Fibroblast of lung (primary cell): ENCODE measurements around the gene DGAT2. TPM values are rescaled to one million over a fixed set of nuclear protein-coding genes. Genes with fewer than 3 reads are reported as not detected.

ENCODE experiments used
- DNase-seq, 2 donors: peaks; one replicate each; pipeline versions ENCODE4 v3.0.0 to v3.0.0-alpha.2; 2010; ENCODE audit warnings: low read depth in 2 of 2
- H2AFZ ChIP-seq: 2 replicates; pipeline ENCODE4 v1.5.1; 2012; ENCODE audit warnings: low read length, control low read depth, inconsistent platforms
- H3K27ac ChIP-seq: 2 replicates; pipeline ENCODE4 v1.5.1; 2011; ENCODE audit warnings: low read length, control low read depth; ENCODE audit not compliant: insufficient read depth
- H3K27me3 ChIP-seq: 2 replicates; pipeline ENCODE4 v1.5.1; 2011; ENCODE audit warnings: mild to moderate bottlenecking, low read length; ENCODE audit not compliant: control insufficient read depth, insufficient read depth
- H3K36me3 ChIP-seq: 2 replicates; pipeline ENCODE4 v1.5.1; 2011; ENCODE audit warnings: low read length; ENCODE audit not compliant: control insufficient read depth, insufficient read depth
- H3K4me1 ChIP-seq: 2 replicates; pipeline ENCODE4 v1.5.1; 2011; ENCODE audit warnings: low read length; ENCODE audit not compliant: control insufficient read depth, insufficient read depth; ENCODE audit errors: extremely low read depth
- H3K4me2 ChIP-seq: 2 replicates; pipeline ENCODE4 v1.5.1; 2011; ENCODE audit warnings: low read length, control low read depth; ENCODE audit not compliant: insufficient read depth; ENCODE audit errors: extremely low read depth
- H3K4me3 ChIP-seq, 4 experiments: fragments of 200-600 bp in 1 of 4; sonication (generic) in 1 of 4; replicated peaks in 1 of 4; 2 replicates each; pipeline ENCODE4 v1.5.1; 2011 to 2016; ENCODE audit warnings: low read length in 4 of 4, low read depth in 3 of 4, mild to moderate bottlenecking in 3 of 4, control low read depth in 2 of 4, inconsistent platforms in 1 of 4, mixed read lengths in 1 of 4; ENCODE audit not compliant: insufficient read depth in 1 of 4; ENCODE audit errors: control extremely low read depth in 1 of 4
- H3K79me2 ChIP-seq: 2 replicates; pipeline ENCODE4 v1.5.1; 2012; ENCODE audit warnings: mild to moderate bottlenecking, low read length, inconsistent platforms; ENCODE audit not compliant: control insufficient read depth, insufficient read depth
- H3K9ac ChIP-seq: 2 replicates; pipeline ENCODE4 v1.5.1; 2011; ENCODE audit warnings: mild to moderate bottlenecking, low read length, control low read depth; ENCODE audit not compliant: insufficient read depth
- H3K9me3 ChIP-seq: 2 replicates; pipeline ENCODE4 v1.5.1; 2012; ENCODE audit warnings: low read depth, low read length; ENCODE audit not compliant: control insufficient read depth, insufficient read depth
- H4K20me1 ChIP-seq: 2 replicates; pipeline ENCODE4 v1.5.1; 2011; ENCODE audit warnings: low read length; ENCODE audit not compliant: control insufficient read depth, insufficient read depth; ENCODE audit errors: extremely low read depth
- CTCF ChIP-seq, 2 donors: IDR thresholded peaks in 1 of 2; conservative IDR thresholded peaks in 1 of 2; 1 replicate in 1 of 2; 2 replicates in 1 of 2; pipeline ENCODE4 v1.5.1; 2011 to 2012; ENCODE audit warnings: low read length in 2 of 2, control low read depth in 1 of 2, inconsistent platforms in 1 of 2, low read depth in 1 of 2, mild to moderate bottlenecking in 1 of 2
- EZH2 ChIP-seq: IDR thresholded peaks from 2 replicates; pipeline ENCODE4 v1.5.1; 2012; ENCODE audit warnings: low read length, control low read depth, mild to moderate bottlenecking; ENCODE audit errors: missing control alignments
- polyA plus RNA-seq, 2 donors: library from polyadenylated mRNA; depleted of rRNA in 1 of 2; stranded (reverse) in 1 of 2; unstranded in 1 of 2; fragments of >200 nt; gene quantifications; 2 replicates each; pipeline ENCODE4 v1.2.1, GENCODE V29; 2011 to 2012; ENCODE audit warnings: missing spikeins in 1 of 2
- total RNA-seq: library from RNA; depleted of rRNA; stranded (reverse); fragments of >200 nt; gene quantifications from 2 replicates; pipeline ENCODE4 v1.2.1, GENCODE V29; 2014

DGAT2 gene
- total and polyA plus RNA-seq, 2 donors (not counting 1 experiment from before 2014, with no cell fraction given): 0.32 to 1.3 TPM

GRCh38 chr11:75757651-75758050 lies 10.9 kb upstream of the DGAT2 start:
- no peaks in the 10 kb centered on the region for H4K20me1 ChIP-seq
- no peaks in the 10 kb centered on the region for H3K79me2 ChIP-seq
- H3K27me3 ChIP-seq: peaks cover 4% of the 10 kb centered on the region
- no peaks in the 10 kb centered on the region for H3K36me3 ChIP-seq
- no peak for DNase-seq
- H3K4me2 ChIP-seq: no peak overlapping the region
- no peak overlapping the region for H2AFZ ChIP-seq
- no peak for TF ChIP-seq CTCF (conservative IDR thresholded peaks at IDR 0.05 in 1 of 2, IDR thresholded peaks at IDR 0.05 in 1 of 2; ENCODE audit: low read depth in 1 of 2, low read length in 2 of 2)
- TF ChIP-seq EZH2: no peak
- no peak overlapping the region for H3K27ac ChIP-seq
- no peaks in the 10 kb centered on the region for H3K9me3 ChIP-seq
- no peaks in the 10 kb centered on the region for H3K4me1 ChIP-seq
- no peak overlapping the region for H3K9ac ChIP-seq
- H3K4me3 ChIP-seq: no peak overlapping the region

- Histone ChIP-seq H3K27ac (no peak overlapping the region), H4K20me1 (no peaks in the 10 kb centered on the region), H3K9me3 (no peaks in the 10 kb centered on the region), H3K4me1 (no peaks in the 10 kb centered on the region), H3K27me3 (peaks cover 6% of the 10 kb centered on the region), H3K4me2 (no peak overlapping the region), H3K9ac (no peak overlapping the region), H3K79me2 (no peaks in the 10 kb centered on the region), H3K36me3 (no peaks in the 10 kb centered on the region), H2AFZ (no peak overlapping the region), H3K4me3 (no peak overlapping the region)
- DNase-seq: no peak
- TF ChIP-seq CTCF (conservative IDR thresholded peaks at IDR 0.05 in 1 of 2, IDR thresholded peaks at IDR 0.05 in 1 of 2; ENCODE audit: low read depth in 1 of 2, low read length in 2 of 2): no peak
- TF ChIP-seq EZH2: no peak
Observed at GRCh38 chr11:75759832-75760231, 8.7 kb upstream of the DGAT2 start.

GRCh38 chr11:75760243-75760642 lies 8.3 kb upstream of the DGAT2 start:
- Histone ChIP-seq H3K27ac (no peak overlapping the region), H3K4me2 (no peak overlapping the region), H3K79me2 (no peaks in the 10 kb centered on the region), H3K4me1 (no peaks in the 10 kb centered on the region), H3K9ac (no peak overlapping the region), H4K20me1 (no peaks in the 10 kb centered on the region), H3K9me3 (no peaks in the 10 kb centered on the region), H3K36me3 (no peaks in the 10 kb centered on the region), H3K27me3 (peaks cover 6% of the 10 kb centered on the region), H3K4me3 (no peak overlapping the region), H2AFZ (no peak overlapping the region)
- no peak for DNase-seq
- TF ChIP-seq CTCF (conservative IDR thresholded peaks at IDR 0.05 in 1 of 2, IDR thresholded peaks at IDR 0.05 in 1 of 2; ENCODE audit: low read depth in 1 of 2, low read length in 2 of 2): no peak
- TF ChIP-seq EZH2: no peak
